Caco-2 (cell line): Measurements from ENCODE around the gene PLEKHF1. TPM values are rescaled to one million over a fixed set of nuclear protein-coding genes. Genes with fewer than 3 reads are reported as not detected.

ENCODE experiments used
- BruUV-seq: library from RNA; stranded (reverse); fragments of 400-500 nt; replicated peaks from 2 replicates; lab custom pipeline; 2021; lab: Mats Ljungman, UMichigan
- CTCF ChIA-PET: fragments of 300-600 bp; sonication (Branson Sonifier 250); formaldehyde crosslinking; loops from one replicate; lab custom pipeline; 2022; ENCODE audit warnings: antibody characterized with exemption; lab: Charles Lee
- POLR2A ChIA-PET: fragments of 300-600 bp; sonication (Branson Sonifier 250); formaldehyde crosslinking; loops from one replicate; lab custom pipeline; 2022; ENCODE audit warnings: antibody characterized with exemption; lab: Charles Lee
- DNase-seq, 2 experiments: peaks; one replicate each; pipeline versions ENCODE4 v3.0.0 to v3.0.0-alpha.2; 2020 to 2022
- H3K27me3 ChIP-seq: replicated peaks from 2 replicates; pipeline ENCODE4 v1.6.0; 2011; ENCODE audit warnings: low read length; ENCODE audit not compliant: control insufficient read depth, insufficient read depth
- H3K36me3 ChIP-seq: 2 replicates; pipeline ENCODE4 v1.5.1; 2011; ENCODE audit warnings: low read length; ENCODE audit not compliant: control insufficient read depth, insufficient read depth
- H3K4me1 ChIP-seq: fragments of 250-450 bp; sonication (Bioruptor Pico); 2 replicates; pipeline ENCODE4 v1.5.1; 2020; ENCODE audit warnings: mild to moderate bottlenecking
- H3K4me3 ChIP-seq: 2 replicates; pipeline ENCODE4 v1.5.1; 2011; ENCODE audit warnings: low read depth, mild to moderate bottlenecking, control low read depth, low read length
- H3K9me3 ChIP-seq: fragments of 250-450 bp; sonication (Bioruptor Pico); 2 replicates; pipeline ENCODE4 v1.5.1; 2020; ENCODE audit warnings: mild to moderate bottlenecking, moderate library complexity
- H3K27ac Mint-ChIP-seq: one replicate; pipeline ENCODE4 v1.8.0; 2022; ENCODE audit warnings: mixed read lengths; ENCODE audit not compliant: unreplicated experiment
- H3K27me3 Mint-ChIP-seq: one replicate; pipeline ENCODE4 v1.8.0; 2022; ENCODE audit warnings: mixed read lengths; ENCODE audit not compliant: insufficient read depth, unreplicated experiment
- H3K36me3 Mint-ChIP-seq: one replicate; pipeline ENCODE4 v1.8.0; 2022; ENCODE audit warnings: mild to moderate bottlenecking, mixed read lengths; ENCODE audit not compliant: insufficient read depth, unreplicated experiment
- H3K4me1 Mint-ChIP-seq: one replicate; pipeline ENCODE4 v1.8.0; 2022; ENCODE audit warnings: low read depth, mixed read lengths; ENCODE audit not compliant: unreplicated experiment
- H3K4me3 Mint-ChIP-seq: one replicate; pipeline ENCODE4 v1.8.0; 2022; ENCODE audit warnings: mild to moderate bottlenecking, moderate library complexity, mixed read lengths; ENCODE audit not compliant: unreplicated experiment
- H3K9me3 Mint-ChIP-seq: one replicate; pipeline ENCODE4 v1.8.0; 2022; ENCODE audit warnings: mixed read lengths; ENCODE audit not compliant: unreplicated experiment
- CTCF ChIP-seq, 2 experiments: fragments of 200-600 bp in 1 of 2; IDR thresholded peaks; 1 replicate in 1 of 2; 2 replicates in 1 of 2; pipeline versions ENCODE4 v1.5.1 to v1.8.0; 2011 to 2022; ENCODE audit warnings: antibody characterized with exemption in 1 of 2, control low read depth in 1 of 2, inconsistent platforms in 1 of 2, low read depth in 1 of 2, low read length in 1 of 2, mild to moderate bottlenecking in 1 of 2, moderate library complexity in 1 of 2; ENCODE audit not compliant: insufficient read depth in 1 of 2, severe bottlenecking in 1 of 2, unreplicated experiment in 1 of 2
- intact Hi-C: fragments of 100-400 bp; cut with micrococcal nuclease; formaldehyde crosslinking; loops from one replicate; pipeline ENCODE4 v1.10.0; 2022; ENCODE audit not compliant: unreplicated experiment
- total RNA-seq: library from RNA; stranded (reverse); gene quantifications from 2 replicates; pipeline ENCODE4 v1.2.3, GENCODE V29; 2022

The PLEKHF1 gene
- total RNA-seq, 1 experiment from 2014 or later, result 5.0 TPM

GRCh38 chr19:29704562-29705558, 39.6 kb downstream of the PLEKHF1 start:
- Histone ChIP-seq H3K4me1 (no peaks in the 10 kb centered on the region), H3K4me3 (no peak overlapping the region), H3K27me3 (no peaks in the 10 kb centered on the region), H3K36me3 (no peaks in the 10 kb centered on the region; the same call in 1 of the 2 replicates), H3K9me3 (no peaks in the 10 kb centered on the region)
- BruUV-seq, result no TSS peak
- intact Hi-C loops, result no loop called here
- DNase-seq, result no peak
- no peaks in the 10 kb centered on the region for H3K9me3 Mint-ChIP-seq
- H3K36me3 Mint-ChIP-seq, result peaks cover 23% of the 10 kb centered on the region
- POLR2A ChIA-PET, result no interaction called here
- H3K4me1 Mint-ChIP-seq, result no peaks in the 10 kb centered on the region
- H3K4me3 Mint-ChIP-seq, result no peak overlapping the region
- H3K27me3 Mint-ChIP-seq, result no peaks in the 10 kb centered on the region
- CTCF ChIA-PET, result no interaction called here
- H3K27ac Mint-ChIP-seq, result no peak overlapping the region
- no peak for TF ChIP-seq CTCF (IDR thresholded peaks at IDR 0.05; ENCODE audit: insufficient read depth in 1 of 2, low read depth in 1 of 2, low read length in 1 of 2, severe bottlenecking in 1 of 2, unreplicated experiment in 1 of 2)

DNA sequence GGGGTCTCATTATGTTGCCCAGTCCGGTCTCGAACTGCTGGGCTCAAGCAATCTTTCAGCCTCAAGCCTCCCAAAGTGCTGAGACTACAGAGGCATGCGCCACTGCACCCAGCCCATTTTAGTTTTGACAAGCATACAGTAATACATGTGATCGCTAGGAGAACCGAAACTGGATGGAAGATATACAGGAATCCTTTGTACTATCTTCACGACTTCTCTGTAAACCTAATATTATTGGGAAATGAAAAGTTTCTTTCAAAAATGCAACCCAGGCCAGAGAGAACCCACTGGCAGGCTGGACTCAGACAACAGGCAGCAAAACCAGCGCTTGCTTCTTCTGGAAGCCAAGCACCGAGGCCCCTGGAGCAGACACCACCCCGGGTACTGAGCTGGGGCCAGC, 40.4 kb downstream of the PLEKHF1 start:
- intact Hi-C loops, result no loop called here
- Mint-ChIP-seq H3K27ac (no peak overlapping the region), H3K36me3 (peaks cover 23% of the 10 kb centered on the region), H3K27me3 (no peaks in the 10 kb centered on the region), H3K4me3 (no peak overlapping the region), H3K9me3 (no peaks in the 10 kb centered on the region), H3K4me1 (no peaks in the 10 kb centered on the region)
- no TSS peak for BruUV-seq
- ChIA-PET CTCF (no interaction called here), POLR2A (no interaction called here)
- Histone ChIP-seq H3K4me3 (no peak overlapping the region), H3K4me1 (no peaks in the 10 kb centered on the region), H3K9me3 (no peaks in the 10 kb centered on the region), H3K36me3 (no peaks in the 10 kb centered on the region; the same call in 1 of the 2 replicates), H3K27me3 (no peaks in the 10 kb centered on the region)
- TF ChIP-seq CTCF (IDR thresholded peaks at IDR 0.05; ENCODE audit: insufficient read depth in 1 of 2, low read depth in 1 of 2, low read length in 1 of 2, severe bottlenecking in 1 of 2, unreplicated experiment in 1 of 2), result no peak
- no peak for DNase-seq

GRCh38 chr19:29706635-29707034, 41.4 kb downstream of the PLEKHF1 start:
- H3K9me3 ChIP-seq, result no peaks in the 10 kb centered on the region
- no peaks in the 10 kb centered on the region for H3K9me3 Mint-ChIP-seq
- no peaks in the 10 kb centered on the region for H3K27me3 Mint-ChIP-seq
- H3K36me3 ChIP-seq, result no peaks in the 10 kb centered on the region; the same call in 1 of the 2 replicates
- no peak for DNase-seq
- H3K4me3 Mint-ChIP-seq, result no peak overlapping the region
- peaks cover 22% of the 10 kb centered on the region for H3K36me3 Mint-ChIP-seq
- H3K27me3 ChIP-seq, result no peaks in the 10 kb centered on the region
- BruUV-seq, result no TSS peak
- no peak overlapping the region for H3K4me3 ChIP-seq
- no peaks in the 10 kb centered on the region for H3K4me1 ChIP-seq
- peaks cover 1% of the 10 kb centered on the region for H3K4me1 Mint-ChIP-seq
- H3K27ac Mint-ChIP-seq, result no peak overlapping the region
- no peak for TF ChIP-seq CTCF (IDR thresholded peaks at IDR 0.05; ENCODE audit: insufficient read depth in 1 of 2, low read depth in 1 of 2, low read length in 1 of 2, severe bottlenecking in 1 of 2, unreplicated experiment in 1 of 2)
- CTCF ChIA-PET, result no interaction called here
- POLR2A ChIA-PET, result interaction anchor here (0.6 kb wide), 1 partner anchor 9 kb away, joined by 3 read pairs; no protein-coding TSS in a partner anchor
- intact Hi-C loops, result no loop called here
